NCI-H128 (cell line): ENCODE data around the gene PPP6C.

Experiments used
- DNase-seq: peaks from one replicate; lab custom pipeline; 2025; ENCODE audit not compliant: unreplicated experiment; lab: John Stamatoyannopoulos, UW

The PPP6C gene

DNA sequence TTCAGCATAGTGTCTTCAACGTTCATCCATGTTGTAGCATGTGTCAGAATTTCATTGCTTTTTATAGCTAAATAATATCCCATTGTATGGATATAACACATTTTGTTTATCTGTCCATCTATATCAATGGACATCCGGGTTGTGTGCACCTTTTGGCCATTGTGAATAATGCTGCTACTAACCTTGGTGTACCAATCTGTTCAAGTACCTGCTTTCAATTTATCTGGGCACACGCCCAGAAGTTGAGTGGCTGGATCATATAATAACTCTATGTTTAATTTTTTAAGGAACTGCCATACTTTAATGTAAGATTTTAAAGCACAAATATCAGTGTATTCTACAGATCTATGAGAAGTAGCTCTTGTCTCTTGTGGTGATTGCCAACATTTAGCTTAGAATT, 89.8 kb downstream of the PPP6C start:
- DNase-seq, result no peak
